Measurements from ENCODE around the gene DNMT3A.

GRCh38 chr2:25265802-25266201 lies 75.9 kb downstream of the DNMT3A start:
- TF ChIP-seq POLR2A (IDR thresholded peaks at IDR 0.05; ENCODE audit: low read length) (no peak), GATA1 (IDR thresholded peaks at IDR 0.05; ENCODE audit: low read depth, low read length) (no peak)
